PFSK-1 (cell line): ENCODE data around the gene MTA3.

ENCODE experiments used
- FOXP2 ChIP-seq: optimal IDR thresholded peaks from 2 replicates; pipeline ENCODE3; 2011; ENCODE audit warnings: borderline replicate concordance, control low read depth, inconsistent platforms; ENCODE audit not compliant: insufficient read depth; ENCODE audit errors: extremely low read length, extremely low read depth
- POLR2AphosphoS5 ChIP-seq: IDR thresholded peaks from 2 replicates; pipeline ENCODE4 v1.6.1; 2012; ENCODE audit warnings: low read depth, mild to moderate bottlenecking, control low read depth, low read length, moderate library complexity
- REST ChIP-seq, 2 experiments: IDR thresholded peaks; 2 replicates each; pipeline versions ENCODE4 v1.6.1 to v1.8.0; 2011 to 2012; ENCODE audit warnings: low read depth in 2 of 2, low read length in 2 of 2, control low read depth in 1 of 2, inconsistent platforms in 1 of 2, mild to moderate bottlenecking in 1 of 2, moderate library complexity in 1 of 2; ENCODE audit not compliant: insufficient read depth in 1 of 2
- TAF1 ChIP-seq: IDR thresholded peaks from 2 replicates; pipeline ENCODE4 v1.6.1; 2012; ENCODE audit warnings: low read length, control low read depth, borderline replicate concordance; ENCODE audit not compliant: insufficient read depth

GRCh38 chr2:42756150-42756775 is 187.8 kb downstream of the MTA3 start:
- no peak for TF ChIP-seq REST (IDR thresholded peaks at IDR 0.05; ENCODE audit: insufficient read depth in 1 of 2, low read depth in 2 of 2, low read length in 2 of 2)
- no peak for TF ChIP-seq FOXP2
- TF ChIP-seq POLR2AphosphoS5 = no peak
- TF ChIP-seq TAF1 = no peak
